GM21737 (cell line): ENCODE results near the gene MCOLN2.
"Not testable (repeated sequence)": the region's sequence is repeated elsewhere in the genome, so short reads cannot be mapped to it uniquely, and the experiment has no call there.

Experiments used
- ATAC-seq: cut with Tn5 transposase; IDR thresholded peaks from one replicate; pipeline ENCODE4 v1.9.1; 2021; ENCODE audit warnings: mild to moderate bottlenecking, moderate library complexity; ENCODE audit not compliant: unreplicated experiment

MCOLN2 gene

DNA sequence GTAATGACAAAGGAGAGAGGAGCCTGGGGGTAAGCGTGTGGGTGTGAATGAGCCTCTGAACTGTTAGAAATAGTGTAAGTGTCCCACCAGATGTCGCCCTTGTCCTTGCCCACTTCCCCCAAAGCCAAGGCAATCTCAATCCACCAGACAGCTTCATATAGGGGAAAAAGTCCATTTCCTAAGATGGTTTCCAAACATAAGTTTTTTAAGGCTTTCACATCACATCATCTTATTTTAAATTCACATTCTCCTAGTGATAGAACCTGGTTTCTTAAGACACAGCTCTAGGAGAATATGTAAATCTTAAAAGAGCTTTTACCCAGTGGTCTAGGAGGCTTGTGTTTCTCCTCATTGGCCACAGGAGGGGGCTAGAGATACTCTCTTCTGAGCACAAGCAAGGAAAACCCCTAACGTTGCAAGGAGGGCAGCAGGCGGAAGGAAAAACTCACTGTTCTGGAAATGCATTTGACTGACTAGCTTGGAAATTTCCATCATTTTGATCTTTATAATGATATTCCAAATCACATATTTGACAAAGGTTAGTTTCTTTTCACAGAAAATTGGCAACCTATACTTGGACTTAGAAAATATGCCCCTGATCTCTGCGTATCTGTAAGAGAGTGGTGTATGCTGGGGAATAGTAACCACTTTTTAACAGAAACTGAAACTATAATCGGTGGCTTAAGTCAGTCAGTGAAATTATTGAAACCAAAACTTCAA is 52.0 kb downstream of the MCOLN2 start:
- ATAC-seq: peak; percentile 81

DNA sequence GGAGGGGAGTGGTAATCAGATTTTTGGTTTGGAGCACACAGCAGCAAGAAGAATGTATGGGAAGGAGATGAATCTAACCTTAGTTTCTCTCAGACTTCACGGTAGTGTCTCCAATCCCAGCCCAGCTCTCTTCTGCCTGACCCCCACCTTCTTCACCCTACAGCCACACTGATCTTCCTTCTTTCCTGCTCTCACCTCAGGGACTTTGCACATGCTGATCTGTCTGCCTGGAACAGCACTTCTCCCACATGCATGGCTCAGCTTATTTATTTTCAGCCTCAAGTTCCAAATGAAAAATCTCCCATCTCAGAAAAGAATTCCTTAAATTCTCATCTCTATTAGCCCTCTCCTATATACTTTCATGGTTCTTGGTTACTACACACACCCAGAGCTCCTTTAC is 55.1 kb downstream of the MCOLN2 start:
- ATAC-seq: no peak

DNA sequence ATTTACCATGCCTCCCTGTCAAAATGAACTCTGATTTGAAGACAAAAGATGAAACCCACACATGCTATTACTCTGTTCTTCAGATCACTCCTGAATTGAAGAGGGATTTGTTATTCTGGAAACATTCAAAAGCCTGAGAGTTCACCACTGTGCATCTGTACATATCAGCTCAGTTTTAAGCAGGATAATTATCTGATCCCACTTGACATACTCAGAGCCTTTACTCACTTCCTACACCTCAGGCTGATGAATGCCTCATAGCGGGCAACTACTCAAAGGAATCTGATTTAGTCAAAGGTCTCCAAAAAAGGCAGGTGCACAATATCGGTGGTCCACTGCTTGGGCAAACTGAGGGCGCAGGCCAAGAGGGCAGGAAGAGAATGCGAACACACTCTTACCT is 56.4 kb downstream of the MCOLN2 start:
- no peak for ATAC-seq

DNA sequence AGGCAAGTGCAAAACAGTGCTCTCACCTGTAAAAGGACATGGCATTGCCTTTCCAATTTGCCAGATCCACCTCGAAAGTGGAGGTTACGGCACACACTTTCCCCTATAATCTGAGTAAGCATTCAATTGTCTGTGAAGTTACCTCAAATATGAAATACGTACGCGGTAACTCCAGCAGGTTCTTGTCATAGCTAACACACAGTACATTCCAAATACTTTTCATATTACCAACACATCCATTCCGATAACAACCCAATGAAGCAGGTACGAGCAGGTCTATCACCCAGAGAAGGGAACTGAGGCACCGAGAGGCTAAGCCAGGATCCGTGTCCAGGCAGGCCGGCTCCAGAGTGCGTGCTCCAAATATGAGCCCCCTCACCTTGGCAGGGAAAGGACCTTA is 57.2 kb downstream of the MCOLN2 start:
- no peak for ATAC-seq

GRCh38 chr1:84939151-84939550 is 57.8 kb downstream of the MCOLN2 start:
- ATAC-seq: no peak

DNA sequence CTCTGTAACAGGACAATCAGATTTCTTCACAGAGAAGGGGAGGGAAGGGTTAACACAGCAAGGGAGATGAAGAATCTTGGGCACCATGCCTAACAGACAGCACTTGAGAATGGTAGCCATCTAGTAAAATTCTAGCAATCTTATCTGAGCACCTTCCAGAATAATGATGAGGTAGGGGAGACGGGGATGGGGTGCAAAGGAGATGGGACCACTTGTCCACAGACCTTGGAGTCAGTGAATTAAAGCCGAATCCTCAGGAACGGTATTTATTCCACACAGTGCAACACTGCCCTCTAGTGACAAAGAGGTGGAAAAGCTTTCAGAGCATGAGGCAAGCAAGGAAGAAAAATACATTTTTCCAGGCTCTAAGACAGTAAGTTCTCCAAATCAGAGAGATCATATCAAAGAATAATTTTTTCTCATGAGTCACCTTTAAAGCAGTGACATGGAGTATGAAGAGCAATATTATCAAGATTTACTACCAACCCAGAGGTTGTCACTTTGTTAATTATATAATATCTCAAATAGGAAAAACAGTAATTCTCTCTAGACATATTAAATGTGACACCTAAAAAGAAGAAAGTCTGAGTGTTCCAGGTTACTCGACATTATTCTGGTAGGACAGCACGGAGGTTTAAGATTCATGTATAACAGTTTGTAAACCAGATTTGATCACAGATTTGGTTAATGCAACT is 60.6 kb downstream of the MCOLN2 start:
- no peak for ATAC-seq

DNA sequence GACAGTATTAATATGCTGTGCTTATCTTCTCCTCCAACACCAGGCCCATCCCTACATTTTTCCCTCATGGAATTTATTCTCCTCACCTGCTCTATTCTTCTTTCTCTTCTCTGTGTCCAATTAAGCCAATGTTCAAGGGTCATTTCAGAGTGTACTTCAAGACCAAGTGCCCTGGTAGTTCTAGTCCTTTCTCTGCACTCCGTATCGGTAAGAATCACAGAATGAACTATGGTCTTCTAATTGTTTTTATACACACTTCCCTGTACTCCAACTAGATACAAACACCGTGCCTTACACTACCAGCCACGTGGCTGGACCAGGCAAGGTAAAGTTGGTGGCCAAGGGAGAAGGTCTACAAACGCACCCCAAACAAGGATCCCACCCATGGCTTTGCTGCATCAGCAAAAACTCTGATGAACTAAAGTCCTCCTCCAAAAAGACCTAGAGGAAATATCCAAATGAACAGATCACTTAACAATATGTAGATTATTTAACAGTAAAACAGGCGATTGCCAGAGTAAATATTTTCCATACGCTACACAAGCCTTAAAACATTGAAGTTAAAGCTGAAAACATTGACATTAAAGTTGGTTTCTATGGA is 63.8 kb downstream of the MCOLN2 start:
- no peak for ATAC-seq

GRCh38 chr1:84930831-84931230 is 66.1 kb downstream of the MCOLN2 start:
- ATAC-seq: no peak

- no peak for ATAC-seq
Observed at GRCh38 chr1:84930329-84930728, 66.6 kb downstream of the MCOLN2 start.

GRCh38 chr1:84929581-84929980 is 67.3 kb downstream of the MCOLN2 start:
- ATAC-seq: no peak

DNA sequence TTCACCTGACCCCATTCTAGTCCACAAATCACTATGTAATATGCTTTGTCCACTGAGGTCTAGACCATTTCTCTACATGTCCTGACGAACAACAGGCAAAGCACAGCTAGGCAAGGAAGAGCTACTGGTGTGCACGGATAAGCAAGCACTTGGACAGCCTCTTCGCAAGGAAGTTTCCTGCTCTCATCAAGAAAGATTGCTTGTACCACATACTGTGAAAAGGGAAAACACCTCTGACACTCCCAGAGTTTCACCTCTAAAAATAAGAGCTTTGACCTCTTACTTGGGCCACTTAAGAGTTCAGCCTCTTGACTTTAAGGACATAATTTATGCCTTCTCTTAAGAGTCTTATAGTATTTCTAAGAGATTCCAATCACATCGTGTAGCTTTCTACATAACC is 67.9 kb downstream of the MCOLN2 start:
- no peak for ATAC-seq

- no peak for ATAC-seq
Observed at GRCh38 chr1:84923317-84923716, 73.6 kb downstream of the MCOLN2 start.

GRCh38 chr1:84920159-84920558 is 76.8 kb downstream of the MCOLN2 start:
- ATAC-seq: no peak

GRCh38 chr1:84919461-84919970 is 77.4 kb downstream of the MCOLN2 start:
- no peak for ATAC-seq

DNA sequence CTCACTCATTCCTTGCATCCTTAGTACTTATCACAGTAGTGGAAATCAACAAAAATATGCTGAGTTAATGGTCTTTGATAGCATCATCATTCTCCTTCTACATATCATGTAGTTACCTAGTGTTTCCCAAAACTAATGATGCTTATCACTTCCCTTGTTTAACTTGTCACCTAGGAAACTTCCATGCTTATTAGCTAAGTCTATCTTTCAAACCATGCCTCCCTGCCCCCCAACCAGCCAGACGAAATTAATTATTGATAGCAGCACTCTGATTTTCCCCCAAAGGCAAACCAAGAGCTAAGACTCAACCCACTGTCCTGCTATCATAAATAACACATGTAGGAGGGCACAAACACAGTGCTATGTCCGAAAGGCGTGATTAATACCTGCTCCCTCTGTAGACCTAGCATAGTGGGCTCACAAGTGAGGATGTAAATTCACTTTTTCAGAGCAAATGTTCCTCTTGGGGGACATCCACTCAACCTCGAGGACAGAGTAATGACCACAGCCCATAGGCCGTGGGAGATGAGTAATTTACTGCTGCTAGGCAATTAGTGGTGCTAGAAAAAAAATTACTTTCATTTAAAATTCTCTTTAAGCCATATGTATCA is 78.1 kb downstream of the MCOLN2 start:
- ATAC-seq: no peak

- no peak for ATAC-seq
Observed at GRCh38 chr1:84916897-84917296, 80.0 kb downstream of the MCOLN2 start.

DNA sequence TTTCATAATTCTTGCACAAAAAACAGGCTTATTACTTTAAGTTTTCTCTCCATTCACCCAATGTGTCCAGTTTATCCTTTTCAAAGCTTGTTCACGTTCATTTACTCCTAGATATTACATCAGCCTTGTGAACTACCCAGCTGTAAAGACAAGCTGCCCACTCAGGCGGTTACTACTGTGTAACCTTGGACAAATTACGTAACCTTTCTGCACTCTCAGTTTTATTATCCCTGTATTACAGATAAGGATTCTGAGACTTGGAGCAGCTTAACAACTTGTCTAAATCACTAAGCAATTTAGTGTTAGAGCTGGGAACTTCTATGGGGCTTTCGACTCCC is 83.4 kb downstream of the MCOLN2 start:
- ATAC-seq: no peak

GRCh38 chr1:84912726-84913554 is 84.0 kb downstream of the MCOLN2 start:
- no peak for ATAC-seq

DNA sequence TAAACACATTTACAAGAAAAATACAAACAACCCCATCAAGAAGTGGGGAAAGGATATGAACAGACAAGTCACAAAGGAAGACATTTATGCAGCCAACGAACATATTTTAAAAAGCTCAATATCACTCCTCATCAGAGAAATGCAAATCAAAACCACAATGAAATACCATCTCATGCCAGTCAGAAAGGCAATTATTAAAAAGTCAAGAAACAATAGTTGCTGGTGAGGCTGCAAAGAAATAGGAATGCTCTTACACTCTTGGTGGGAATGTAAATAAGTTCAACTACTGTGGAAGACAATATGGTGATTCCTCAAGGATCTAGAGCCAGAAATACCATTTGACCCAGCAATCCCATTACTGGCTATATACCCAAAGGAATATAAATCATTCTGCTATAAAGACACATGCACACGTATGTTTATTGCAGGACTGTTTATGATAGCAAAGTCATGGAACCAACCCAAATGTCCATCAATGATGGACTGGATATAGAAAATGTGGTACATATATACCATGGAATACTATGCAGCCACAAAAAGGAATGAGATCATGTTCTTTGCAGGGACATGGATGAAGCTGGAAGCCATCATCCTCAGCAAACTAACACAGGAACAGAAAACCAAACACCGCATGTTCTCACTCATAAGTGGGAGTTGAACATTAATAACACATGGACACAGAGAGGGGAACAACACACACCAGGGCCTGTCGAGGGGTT is 88.0 kb downstream of the MCOLN2 start:
- not testable (repeated sequence) for ATAC-seq
